Upper lobe of left lung (tissue), 4 donors: Measurements from ENCODE around the gene FAM83G.

Experiments
- POLR2A ChIP-seq, 4 donors: fragments of 450-650 bp; IDR thresholded peaks; one replicate each; pipeline ENCODE4 v1.5.1; 2016 to 2017; ENCODE audit warnings: antibody characterized with exemption in 4 of 4, mild to moderate bottlenecking in 2 of 4
- POLR2AphosphoS5 ChIP-seq, 2 donors: sonication (generic); formaldehyde crosslinking; IDR thresholded peaks; one replicate each; pipeline ENCODE4 v1.5.1; 2017; ENCODE audit warnings: antibody characterized with exemption in 2 of 2

GRCh38 chr17:19013226-19013625 is 8.7 kb upstream of the FAM83G start:
- TF ChIP-seq POLR2A (IDR thresholded peaks at IDR 0.05) (no peak), POLR2AphosphoS5 (IDR thresholded peaks at IDR 0.05) (no peak)
